Naive thymus-derived CD4-positive, alpha-beta T cell (primary cell): Measurements from ENCODE around the gene RAET1E. TPM values are rescaled to one million over a fixed set of nuclear protein-coding genes. Genes with fewer than 3 reads are reported as not detected.
"Not testable (repeated sequence)": the region's sequence is repeated elsewhere in the genome, so short reads cannot be mapped to it uniquely, and the experiment has no call there.

Source experiments
- ATAC-seq: fragments of 150-1000 bp; cut with Tn5 transposase; 2 replicates; pipeline ENCODE4 v1.10.0; 2021; ENCODE audit warnings: mild to moderate bottlenecking, moderate library complexity
- CTCF ChIA-PET: fragments of 350-600 bp; sonication (Branson Sonifier 250); formaldehyde crosslinking; loops from one replicate; lab custom pipeline; 2021; ENCODE audit warnings: antibody characterized with exemption; lab: Charles Lee
- POLR2A ChIA-PET: fragments of 350-600 bp; sonication (Branson Sonifier 250); formaldehyde crosslinking; loops from one replicate; lab custom pipeline; 2021; ENCODE audit warnings: antibody characterized with exemption, inconsistent platforms; lab: Charles Lee
- DNase-seq, 9 donors: peaks; one replicate each; pipeline versions ENCODE4 v3.0.0 to v3.0.0-alpha.2; 2020 to 2022; ENCODE audit warnings: mixed read lengths in 1 of 9
- H3K27ac ChIP-seq: one replicate; pipeline ENCODE4 v1.7.0; 2013; ENCODE audit warnings: mild to moderate bottlenecking, low read depth, low read length, moderate library complexity
- H3K27me3 ChIP-seq, 2 donors: one replicate each; pipeline ENCODE4 v1.7.0; 2013; ENCODE audit warnings: low read length in 2 of 2, mild to moderate bottlenecking in 2 of 2, moderate library complexity in 2 of 2; ENCODE audit not compliant: control insufficient read depth in 2 of 2, insufficient read depth in 2 of 2
- H3K36me3 ChIP-seq, 3 experiments: 1 replicate in 2 of 3; 2 replicates in 1 of 3; pipeline ENCODE4 v1.7.0; 2013; ENCODE audit warnings: low read length in 3 of 3, mild to moderate bottlenecking in 3 of 3, moderate library complexity in 1 of 3; ENCODE audit not compliant: insufficient read depth in 3 of 3, control insufficient read depth in 2 of 3
- H3K4me1 ChIP-seq, 2 donors: one replicate each; pipeline ENCODE4 v1.7.0; 2013; ENCODE audit warnings: low read length in 2 of 2, mild to moderate bottlenecking in 2 of 2, moderate library complexity in 1 of 2; ENCODE audit not compliant: control insufficient read depth in 2 of 2, insufficient read depth in 2 of 2
- H3K4me3 ChIP-seq: 2 replicates; pipeline ENCODE4 v1.7.0; 2013; ENCODE audit warnings: mild to moderate bottlenecking, low read length
- H3K9me3 ChIP-seq, 3 experiments: 1 replicate in 2 of 3; 2 replicates in 1 of 3; pipeline ENCODE4 v1.7.0; 2013; ENCODE audit warnings: low read length in 3 of 3; ENCODE audit not compliant: control insufficient read depth in 2 of 3
- H3K27ac Mint-ChIP-seq, 9 donors: one replicate each; pipeline ENCODE4 v1.8.0; 2020 to 2022; ENCODE audit warnings: mixed read lengths in 9 of 9, mild to moderate bottlenecking in 8 of 9, moderate library complexity in 5 of 9, inconsistent platforms in 2 of 9
- H3K27me3 Mint-ChIP-seq, 5 donors: one replicate each; pipeline ENCODE4 v1.8.0; 2021 to 2022; ENCODE audit warnings: mixed read lengths in 5 of 5, mild to moderate bottlenecking in 1 of 5
- H3K36me3 Mint-ChIP-seq, 5 donors: one replicate each; pipeline ENCODE4 v1.8.0; 2020 to 2022; ENCODE audit warnings: mixed read lengths in 5 of 5, mild to moderate bottlenecking in 3 of 5, inconsistent platforms in 1 of 5
- H3K4me1 Mint-ChIP-seq, 7 donors: one replicate each; pipeline ENCODE4 v1.8.0; 2020 to 2022; ENCODE audit warnings: mixed read lengths in 7 of 7, mild to moderate bottlenecking in 3 of 7, inconsistent platforms in 1 of 7
- H3K4me3 Mint-ChIP-seq, 10 donors: one replicate each; pipeline ENCODE4 v1.8.0; 2020 to 2022; ENCODE audit warnings: mild to moderate bottlenecking in 10 of 10, mixed read lengths in 10 of 10, moderate library complexity in 6 of 10, inconsistent platforms in 2 of 10
- H3K9me3 Mint-ChIP-seq, 11 donors: one replicate each; pipeline ENCODE4 v1.8.0; 2020 to 2022; ENCODE audit warnings: mixed read lengths in 11 of 11, mild to moderate bottlenecking in 4 of 11, inconsistent platforms in 1 of 11, moderate library complexity in 1 of 11
- intact Hi-C, 2 donors: fragments of 100-400 bp; cut with micrococcal nuclease; formaldehyde crosslinking; loops; one replicate each; pipeline ENCODE4 v1.15.1; 2023
- polyA plus RNA-seq, 2 donors: library from polyadenylated mRNA; unstranded; fragments of 300-500 nt; fragmentation: Illumina TruSeq; gene quantifications; one replicate each; pipeline ENCODE4 v1.2.3, GENCODE V29; 2021
- total RNA-seq, 6 experiments: library from RNA in 5 of 6; stranded (reverse) in 5 of 6; gene quantifications; 1 replicate in 5 of 6; 2 replicates in 1 of 6; pipeline ENCODE4 v1.2.3 and lab custom pipeline; 2021 to 2026

The RAET1E gene
- total and polyA plus RNA-seq, 7 experiments from 2014 or later, result not detected

DNA sequence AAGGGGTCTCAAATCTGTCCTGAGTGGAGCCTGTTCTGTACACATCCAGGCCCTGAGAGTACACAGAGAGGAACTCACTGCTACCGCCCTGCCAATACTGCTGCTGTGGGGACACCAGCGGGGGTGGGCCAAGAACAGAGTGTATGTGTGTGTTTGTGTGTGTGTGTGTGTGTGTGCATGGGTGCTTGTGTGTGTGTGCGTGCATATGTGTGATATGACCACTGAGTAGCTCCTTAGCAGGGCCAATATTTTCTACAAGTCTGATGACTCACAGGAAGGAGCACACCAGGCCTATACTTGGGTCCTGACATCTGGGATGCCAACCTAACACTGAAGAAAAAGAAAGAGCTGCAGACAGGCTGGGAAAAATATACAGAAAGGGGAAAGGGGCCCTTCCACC, 1.4 kb downstream of the RAET1E start:
- H3K27ac Mint-ChIP-seq, result no peak overlapping the region
- no peaks in the 10 kb centered on the region for H3K27me3 ChIP-seq
- ATAC-seq (peak; percentile 34), DNase-seq (peak in 1 of 9 donors; percentile 8)
- H3K27ac ChIP-seq, result no peak overlapping the region
- H3K4me3 ChIP-seq, result no peak overlapping the region
- ChIA-PET CTCF (interaction anchor here (1.2 kb wide), 1 partner anchor 21 kb away, joined by 3 read pairs; no protein-coding TSS in a partner anchor), POLR2A (no interaction called here)
- H3K36me3 Mint-ChIP-seq, result no peaks in the 10 kb centered on the region
- no peaks in the 10 kb centered on the region for H3K36me3 ChIP-seq
- H3K4me1 Mint-ChIP-seq, result peaks cover 8 to 26% (median 11%) of the 10 kb centered on the region in 7 donors
- peaks cover 0 to 9% of the 10 kb centered on the region in 2 donors for H3K4me1 ChIP-seq
- intact Hi-C loops, result loop anchor here in 1 of 2 donors (1.0 kb wide), 1 partner anchor 27 kb away; the partner anchor contains the start of gene RAET1G
- H3K9me3 Mint-ChIP-seq, result no peaks in the 10 kb centered on the region
- H3K27me3 Mint-ChIP-seq, result peaks cover 3 to 29% (median 6%) of the 10 kb centered on the region in 5 donors
- no peaks in the 10 kb centered on the region for H3K9me3 ChIP-seq
- H3K4me3 Mint-ChIP-seq, result no peak overlapping the region

GRCh38 chr6:149895833-149896271, 2.1 kb downstream of the RAET1E start:
- ChIA-PET CTCF (interaction anchor here (1.2 kb wide), 1 partner anchor 22 kb away, joined by 3 read pairs; no protein-coding TSS in a partner anchor), POLR2A (no interaction called here)
- H3K27ac ChIP-seq, result no peak overlapping the region
- peaks cover 0 to 9% of the 10 kb centered on the region in 2 donors for H3K4me1 ChIP-seq
- H3K4me1 Mint-ChIP-seq, result peaks cover 9 to 29% (median 11%) of the 10 kb centered on the region in 7 donors
- intact Hi-C loops, result loop anchor here in 1 of 2 donors (1.0 kb wide), 1 partner anchor 27 kb away; the partner anchor contains the start of gene RAET1G
- no peaks in the 10 kb centered on the region for H3K36me3 Mint-ChIP-seq
- no peaks in the 10 kb centered on the region for H3K27me3 ChIP-seq
- DNase-seq, result peak in 7 of 9 donors; percentile 22 to 62 (median 52)
- H3K9me3 ChIP-seq, result no peaks in the 10 kb centered on the region
- no peaks in the 10 kb centered on the region for H3K36me3 ChIP-seq
- peak; percentile 80 for ATAC-seq
- H3K4me3 ChIP-seq, result no peak overlapping the region
- H3K27ac Mint-ChIP-seq, result peak overlapping the region in 1 of 9 donors; percentile 40
- peaks cover 3 to 32% (median 6%) of the 10 kb centered on the region in 5 donors for H3K27me3 Mint-ChIP-seq
- no peak overlapping the region for H3K4me3 Mint-ChIP-seq
- no peaks in the 10 kb centered on the region for H3K9me3 Mint-ChIP-seq

DNA sequence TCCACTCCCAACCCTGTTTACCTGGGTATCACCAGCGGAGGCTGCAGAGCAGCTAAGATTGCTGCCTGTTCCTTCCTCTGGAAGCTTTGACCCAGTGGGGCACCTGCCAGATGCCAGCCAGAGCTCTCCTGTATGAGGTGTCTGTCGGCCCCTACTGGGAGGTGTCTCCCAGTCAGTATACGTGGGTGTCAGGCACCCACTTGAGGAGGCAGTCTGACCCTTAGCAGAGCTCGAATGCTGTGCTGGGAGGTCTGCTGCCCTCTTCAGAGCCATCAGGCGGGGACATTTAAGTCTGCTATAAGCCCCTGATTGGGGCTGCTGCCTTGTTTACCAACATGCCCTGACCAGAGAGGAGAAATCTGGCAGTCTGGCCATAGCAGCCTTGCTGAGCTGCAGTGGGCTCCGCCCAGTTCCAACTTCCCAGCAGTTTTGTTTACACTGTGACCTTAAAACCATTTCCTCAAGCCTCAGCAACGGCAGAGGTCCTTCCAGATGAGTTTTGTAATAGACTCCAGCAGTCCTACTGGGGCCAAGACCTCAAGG, 2.8 kb downstream of the RAET1E start:
- Histone ChIP-seq H3K36me3 (no peaks in the 10 kb centered on the region), H3K4me3 (no peak overlapping the region)

GRCh38 chr6:149891864-149892263, 6.0 kb downstream of the RAET1E start:
- H3K4me1 ChIP-seq, CTCF ChIA-PET, DNase-seq, H3K4me3 Mint-ChIP-seq, POLR2A ChIA-PET, intact Hi-C loops, H3K36me3 Mint-ChIP-seq, H3K27ac Mint-ChIP-seq, H3K9me3 Mint-ChIP-seq, ATAC-seq, H3K36me3 ChIP-seq, H3K4me3 ChIP-seq, H3K27ac ChIP-seq, H3K9me3 ChIP-seq, H3K27me3 ChIP-seq: not testable (repeated sequence)
- Mint-ChIP-seq H3K27me3 (peaks cover 3 to 40% (median 9%) of the 10 kb centered on the region in 5 donors), H3K4me1 (peaks cover 9 to 29% (median 11%) of the 10 kb centered on the region in 7 donors)

More for the DNA sequence above, 2.8 kb downstream of the RAET1E start:
- peaks cover 9 to 29% (median 11%) of the 10 kb centered on the region in 7 donors for H3K4me1 Mint-ChIP-seq
- H3K27me3 Mint-ChIP-seq, result peaks cover 3 to 35% (median 6%) of the 10 kb centered on the region in 5 donors
- ATAC-seq (no peak), DNase-seq (peak in 1 of 9 donors; percentile 16)
- Histone ChIP-seq H3K9me3 (no peaks in the 10 kb centered on the region), H3K27ac (no peak overlapping the region), H3K4me1 (peaks cover 0 to 9% of the 10 kb centered on the region in 2 donors), H3K27me3 (no peaks in the 10 kb centered on the region)
- H3K36me3 Mint-ChIP-seq, result no peaks in the 10 kb centered on the region
- no peaks in the 10 kb centered on the region for H3K9me3 Mint-ChIP-seq
- no peak overlapping the region for H3K27ac Mint-ChIP-seq
- intact Hi-C loops, result no loop called here
- H3K4me3 Mint-ChIP-seq, result no peak overlapping the region
- CTCF ChIA-PET, result no interaction called here
- POLR2A ChIA-PET, result no interaction called here

GRCh38 chr6:149891259-149891658, 6.7 kb downstream of the RAET1E start:
- ChIA-PET POLR2A (no interaction called here), CTCF (no interaction called here)
- no peaks in the 10 kb centered on the region for H3K27me3 ChIP-seq
- H3K4me3 ChIP-seq, result no peak overlapping the region
- H3K36me3 ChIP-seq, result no peaks in the 10 kb centered on the region
- no peaks in the 10 kb centered on the region for H3K9me3 ChIP-seq
- DNase-seq (no peak), ATAC-seq (no peak)
- peaks cover 0 to 8% of the 10 kb centered on the region in 2 donors for H3K4me1 ChIP-seq
- H3K27me3 Mint-ChIP-seq, result peaks cover 3 to 40% (median 9%) of the 10 kb centered on the region in 5 donors
- no peak overlapping the region for H3K27ac ChIP-seq
- intact Hi-C loops, result no loop called here
- no peak overlapping the region for H3K27ac Mint-ChIP-seq
- no peaks in the 10 kb centered on the region for H3K36me3 Mint-ChIP-seq
- H3K4me3 Mint-ChIP-seq, result no peak overlapping the region
- H3K4me1 Mint-ChIP-seq, result peaks cover 7 to 23% (median 9%) of the 10 kb centered on the region in 7 donors
- H3K9me3 Mint-ChIP-seq, result no peaks in the 10 kb centered on the region

DNA sequence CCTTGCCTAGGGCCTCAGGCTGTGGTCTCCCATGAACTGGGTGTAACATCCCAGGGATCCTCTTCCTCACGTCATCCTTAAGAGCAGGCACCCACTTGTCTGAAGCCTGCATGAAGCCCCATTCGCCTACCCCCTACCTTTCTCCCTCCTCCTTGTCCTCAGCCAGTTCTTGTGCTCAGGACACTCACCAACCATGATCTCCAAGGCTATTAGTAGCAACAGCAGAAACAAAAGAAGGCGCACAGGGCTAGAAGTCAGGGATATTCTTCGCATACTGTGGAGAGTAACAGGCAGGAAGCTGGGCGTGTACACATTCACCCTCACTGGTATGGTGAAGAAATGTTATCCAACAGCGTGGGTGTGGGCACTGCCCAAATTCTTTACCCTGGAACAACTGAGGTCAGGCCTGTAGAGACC, 7.3 kb downstream of the RAET1E start:
- ChIA-PET CTCF (no interaction called here), POLR2A (no interaction called here)
- H3K4me3 Mint-ChIP-seq, result no peak overlapping the region
- no peak overlapping the region for H3K4me3 ChIP-seq
- DNase-seq (no peak), ATAC-seq (no peak)
- H3K27ac ChIP-seq, result no peak overlapping the region
- H3K36me3 ChIP-seq, result no peaks in the 10 kb centered on the region
- no peak overlapping the region for H3K27ac Mint-ChIP-seq
- H3K27me3 ChIP-seq, result no peaks in the 10 kb centered on the region
- H3K4me1 Mint-ChIP-seq, result peaks cover under 1 to 17% (median 2%) of the 10 kb centered on the region in 7 donors
- H3K36me3 Mint-ChIP-seq, result no peaks in the 10 kb centered on the region
- peaks cover 0 to 4% of the 10 kb centered on the region in 2 donors for H3K4me1 ChIP-seq
- H3K27me3 Mint-ChIP-seq, result peaks cover 3 to 40% (median 9%) of the 10 kb centered on the region in 5 donors
- no peaks in the 10 kb centered on the region for H3K9me3 ChIP-seq
- H3K9me3 Mint-ChIP-seq, result no peaks in the 10 kb centered on the region
- intact Hi-C loops, result no loop called here

- ATAC-seq (no peak), DNase-seq (no peak)
- no peaks in the 10 kb centered on the region for H3K9me3 Mint-ChIP-seq
- ChIA-PET POLR2A (no interaction called here), CTCF (no interaction called here)
- H3K36me3 Mint-ChIP-seq, result no peaks in the 10 kb centered on the region
- Histone ChIP-seq H3K4me1 (no peaks in the 10 kb centered on the region), H3K4me3 (no peak overlapping the region), H3K27me3 (no peaks in the 10 kb centered on the region), H3K36me3 (no peaks in the 10 kb centered on the region), H3K27ac (no peak overlapping the region), H3K9me3 (no peaks in the 10 kb centered on the region)
- H3K27me3 Mint-ChIP-seq, result peaks cover 2 to 40% (median 15%) of the 10 kb centered on the region in 5 donors
- H3K4me3 Mint-ChIP-seq, result no peak overlapping the region
- no peak overlapping the region for H3K27ac Mint-ChIP-seq
- H3K4me1 Mint-ChIP-seq, result peaks cover 0 to 10% (median 0%) of the 10 kb centered on the region in 7 donors
- intact Hi-C loops, result no loop called here
Measured at GRCh38 chr6:149889326-149889725, 8.6 kb downstream of the RAET1E start.
